OCI-LY7 (cell line): ENCODE results near the gene SH3GLB2. TPM values are rescaled to one million over a fixed set of nuclear protein-coding genes. Genes with fewer than 3 reads are reported as not detected.

Experiments used
- BruUV-seq: library from RNA; stranded (reverse); fragments of 400-500 nt; replicated peaks from 2 replicates; lab custom pipeline; 2021; lab: Mats Ljungman, UMichigan
- CTCF ChIA-PET: fragments of 300-600 bp; sonication (Branson Sonifier 250); formaldehyde crosslinking; loops from one replicate; lab custom pipeline; 2022; ENCODE audit warnings: antibody characterized with exemption; ENCODE audit not compliant: unreplicated experiment; lab: Charles Lee
- POLR2A ChIA-PET: fragments of 300-600 bp; sonication (Branson Sonifier 250); formaldehyde crosslinking; loops from one replicate; lab custom pipeline; 2022; ENCODE audit warnings: antibody characterized with exemption; lab: Charles Lee
- DNase-seq: peaks from one replicate; pipeline ENCODE4 v3.0.0-alpha.2; 2015; ENCODE audit warnings: low spot score
- H2AFZ ChIP-seq: fragments of 200-600 bp; sonication (generic), shearing (Covaris generic); 2 replicates; pipeline ENCODE4 v1.6.1; 2014; ENCODE audit warnings: mild to moderate bottlenecking, antibody characterized with exemption, low read length, moderate library complexity
- H3K27ac ChIP-seq: fragments of 200-600 bp; sonication (generic); 2 replicates; pipeline ENCODE4 v1.5.1; 2014; ENCODE audit warnings: mixed run types, low read depth, mild to moderate bottlenecking, moderate library complexity, low read length, inconsistent platforms; ENCODE audit not compliant: poor library complexity, severe bottlenecking
- H3K36me3 ChIP-seq: fragments of 200-600 bp; sonication (generic); 2 replicates; pipeline ENCODE4 v1.6.1; 2014; ENCODE audit warnings: mild to moderate bottlenecking, antibody characterized with exemption, low read length, moderate library complexity, mixed read lengths; ENCODE audit not compliant: insufficient read depth
- H3K4me1 ChIP-seq: fragments of 200-600 bp; sonication (generic); 2 replicates; pipeline ENCODE4 v1.5.1; 2014; ENCODE audit warnings: mild to moderate bottlenecking, low read length; ENCODE audit not compliant: insufficient read depth, poor library complexity, severe bottlenecking
- H3K4me2 ChIP-seq: fragments of 200-600 bp; sonication (generic); 2 replicates; pipeline ENCODE4 v1.6.1; 2014; ENCODE audit warnings: mild to moderate bottlenecking, low read length
- H3K4me3 ChIP-seq: fragments of 200-600 bp; sonication (generic); 2 replicates; pipeline ENCODE4 v1.5.1; 2014; ENCODE audit warnings: mild to moderate bottlenecking, low read depth, low read length; ENCODE audit not compliant: poor library complexity, severe bottlenecking
- H3K79me2 ChIP-seq: fragments of 200-600 bp; sonication (generic); 2 replicates; pipeline ENCODE4 v1.6.1; 2016; ENCODE audit warnings: low read depth, mild to moderate bottlenecking, low read length, moderate library complexity, mixed read lengths; ENCODE audit not compliant: insufficient read depth
- H3K9me2 ChIP-seq: fragments of 200-600 bp; sonication (generic); 2 replicates; pipeline ENCODE4 v1.6.1; 2016; ENCODE audit warnings: mild to moderate bottlenecking, low read length, mixed read lengths; ENCODE audit not compliant: insufficient read depth
- H3K9me3 ChIP-seq: fragments of 200-600 bp; sonication (generic); 2 replicates; pipeline ENCODE4 v1.6.1; 2014; ENCODE audit warnings: mild to moderate bottlenecking, mixed run types, low read length, mixed read lengths
- H4K20me1 ChIP-seq: fragments of 200-600 bp; sonication (generic); 2 replicates; pipeline ENCODE4 v1.6.1; 2014; ENCODE audit warnings: mild to moderate bottlenecking, antibody characterized with exemption, low read length, moderate library complexity, mixed read lengths; ENCODE audit not compliant: insufficient read depth
- CTCF ChIP-seq: fragments of 200-600 bp; sonication (generic); conservative IDR thresholded peaks from 2 replicates; pipeline ENCODE4 v1.5.1; 2014; ENCODE audit warnings: mild to moderate bottlenecking, antibody characterized with exemption, low read length, moderate library complexity, mixed read lengths
- EZH2phosphoT487 ChIP-seq: fragments of 200-600 bp; sonication (generic); IDR thresholded peaks from 2 replicates; pipeline ENCODE4 v1.6.1; 2018; ENCODE audit warnings: low read depth, borderline replicate concordance, mild to moderate bottlenecking, mixed run types, antibody characterized with exemption, low read length, moderate library complexity, mixed read lengths
- intact Hi-C: fragments of 100-400 bp; cut with micrococcal nuclease; formaldehyde crosslinking; loops from one replicate; pipeline ENCODE4 v1.10.0; 2022; ENCODE audit not compliant: unreplicated experiment
- total RNA-seq, 2 experiments: library from RNA; depleted of rRNA in 1 of 2; stranded (reverse); fragments of >200 nt in 1 of 2; shearing (Covaris generic) in 1 of 2; gene quantifications; 2 replicates each; pipeline ENCODE4 v1.2.3, GENCODE V29; 2014 to 2022

Gene SH3GLB2
- total RNA-seq, 2 experiments from 2014 or later, result 58.4 to 92.6 TPM

- TF ChIP-seq EZH2phosphoT487, result no peak
- TF ChIP-seq CTCF, result no peak
- ChIA-PET POLR2A (no interaction called here), CTCF (no interaction called here)
- BruUV-seq, result no TSS peak
- Histone ChIP-seq H4K20me1 (no peaks in the 10 kb centered on the region), H3K79me2 (no peaks in the 10 kb centered on the region), H3K27ac (no peak overlapping the region), H3K9me3 (no peaks in the 10 kb centered on the region), H3K4me1 (no peaks in the 10 kb centered on the region), H3K4me3 (no peak overlapping the region), H3K9me2 (no peaks in the 10 kb centered on the region), H2AFZ (no peak overlapping the region), H3K4me2 (no peak overlapping the region), H3K36me3 (peaks cover 49% of the 10 kb centered on the region)
- intact Hi-C loops, result no loop called here
- DNase-seq, result no peak
These were observed 24.5 kb upstream of the SH3GLB2 start for GRCh38 chr9:129052592-129052991.

GRCh38 chr9:129042016-129042415, 13.9 kb upstream of the SH3GLB2 start:
- peaks cover 4% of the 10 kb centered on the region; the same call in 1 of the 2 replicates for H4K20me1 ChIP-seq
- ChIA-PET POLR2A (no interaction called here), CTCF (no interaction called here)
- H3K9me3 ChIP-seq, result no peaks in the 10 kb centered on the region
- no TSS peak for BruUV-seq
- peaks cover 15% of the 10 kb centered on the region for H3K79me2 ChIP-seq
- H2AFZ ChIP-seq, result no peak overlapping the region
- no peak overlapping the region for H3K27ac ChIP-seq
- H3K4me3 ChIP-seq, result no peak overlapping the region
- H3K9me2 ChIP-seq, result no peaks in the 10 kb centered on the region
- H3K36me3 ChIP-seq, result peaks cover 30% of the 10 kb centered on the region
- TF ChIP-seq CTCF (no peak), EZH2phosphoT487 (no peak)
- H3K4me1 ChIP-seq, result peaks cover 14% of the 10 kb centered on the region
- H3K4me2 ChIP-seq, result no peak overlapping the region
- DNase-seq, result no peak
- intact Hi-C loops, result no loop called here

GRCh38 chr9:129040113-129040643, 12.0 kb upstream of the SH3GLB2 start:
- Histone ChIP-seq H3K79me2 (peaks cover 17% of the 10 kb centered on the region), H4K20me1 (peaks cover 4% of the 10 kb centered on the region; the same call in 1 of the 2 replicates), H3K4me3 (no peak overlapping the region), H2AFZ (no peak overlapping the region), H3K36me3 (peaks cover 26% of the 10 kb centered on the region), H3K9me3 (no peaks in the 10 kb centered on the region), H3K4me2 (no peak overlapping the region), H3K9me2 (no peaks in the 10 kb centered on the region), H3K4me1 (peaks cover 22% of the 10 kb centered on the region), H3K27ac (no peak overlapping the region)
- intact Hi-C loops, result no loop called here
- CTCF ChIA-PET, result no interaction called here
- no peak for DNase-seq
- no peak for TF ChIP-seq CTCF
- no peak for TF ChIP-seq EZH2phosphoT487
- POLR2A ChIA-PET, result no interaction called here
- BruUV-seq, result no TSS peak
